D721Med (cell line): ENCODE data around the gene DDX47.
"Not testable (repeated sequence)": the region's sequence is repeated elsewhere in the genome, so short reads cannot be mapped to it uniquely, and the experiment has no call there.

Experiments
- DNase-seq: peaks from one replicate; pipeline ENCODE4 v3.0.0; 2011; ENCODE audit warnings: low spot score; ENCODE audit not compliant: insufficient read length
- FAIRE-seq: peaks from 2 replicates; lab custom pipeline; 2011; peaks lifted over from hg19 to GRCh38; lab: Jason Lieb, UNC
- CTCF ChIP-seq: IDR thresholded peaks from 2 replicates; pipeline ENCODE4 v1.5.1; 2012; ENCODE audit warnings: mild to moderate bottlenecking, control low read depth; ENCODE audit not compliant: insufficient read depth; ENCODE audit errors: missing control alignments

DDX47 gene

GRCh38 chr12:12837025-12837812, 24.1 kb downstream of the DDX47 start:
- FAIRE-seq (no peak), DNase-seq (peak; percentile 39)
- TF ChIP-seq CTCF: peak; percentile 56

GRCh38 chr12:12837813-12838153, 24.6 kb downstream of the DDX47 start:
- no peak for FAIRE-seq
- TF ChIP-seq CTCF: no peak
- DNase-seq: no peak

- no peak for DNase-seq
- TF ChIP-seq CTCF: no peak
- no peak for FAIRE-seq
Measured at GRCh38 chr12:12839003-12839395, 25.9 kb downstream of the DDX47 start.

DNA sequence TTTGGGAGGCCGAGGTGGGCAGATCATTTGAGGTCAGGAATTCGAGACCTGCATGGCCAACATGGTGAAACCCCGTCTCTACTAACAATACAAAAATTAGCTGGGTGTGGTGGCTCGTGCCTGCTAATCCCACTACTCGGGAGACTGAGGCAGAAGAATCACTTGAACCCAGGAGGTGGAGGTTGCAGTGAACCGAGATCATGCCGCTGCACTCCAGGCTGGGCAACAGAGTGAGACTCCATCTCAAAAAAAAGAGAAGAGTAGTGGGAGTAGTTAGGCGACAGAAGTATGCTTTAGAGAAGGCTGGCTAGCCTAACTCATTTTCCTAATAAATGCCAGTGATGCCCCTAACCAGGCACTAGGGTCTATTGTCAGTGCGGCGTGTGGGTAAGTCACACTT, 26.3 kb downstream of the DDX47 start:
- not testable (repeated sequence) for DNase-seq, FAIRE-seq

- DNase-seq: no peak
- FAIRE-seq: no peak
- TF ChIP-seq CTCF: no peak
Measured at GRCh38 chr12:12839873-12840579, 26.9 kb downstream of the DDX47 start.

DNA sequence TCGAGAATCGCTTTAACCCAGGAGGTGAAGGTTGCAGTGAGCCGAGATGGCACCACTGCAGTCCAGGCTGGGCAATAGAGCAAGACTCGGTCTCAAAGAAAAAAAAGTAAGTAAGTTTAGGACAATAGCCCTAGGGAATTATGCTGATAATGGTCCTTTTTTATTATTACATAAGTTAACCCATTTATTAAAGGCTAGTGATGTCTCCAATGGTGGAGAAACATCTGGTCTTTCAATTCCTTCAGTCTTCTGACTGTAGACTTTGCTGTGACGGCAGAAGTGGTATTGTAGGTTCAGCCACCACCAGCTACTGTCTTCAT, 27.4 kb downstream of the DDX47 start:
- no peak for TF ChIP-seq CTCF
- DNase-seq: no peak
- no peak for FAIRE-seq

GRCh38 chr12:12841428-12841827, 28.3 kb downstream of the DDX47 start:
- FAIRE-seq, DNase-seq: not testable (repeated sequence)

DNA sequence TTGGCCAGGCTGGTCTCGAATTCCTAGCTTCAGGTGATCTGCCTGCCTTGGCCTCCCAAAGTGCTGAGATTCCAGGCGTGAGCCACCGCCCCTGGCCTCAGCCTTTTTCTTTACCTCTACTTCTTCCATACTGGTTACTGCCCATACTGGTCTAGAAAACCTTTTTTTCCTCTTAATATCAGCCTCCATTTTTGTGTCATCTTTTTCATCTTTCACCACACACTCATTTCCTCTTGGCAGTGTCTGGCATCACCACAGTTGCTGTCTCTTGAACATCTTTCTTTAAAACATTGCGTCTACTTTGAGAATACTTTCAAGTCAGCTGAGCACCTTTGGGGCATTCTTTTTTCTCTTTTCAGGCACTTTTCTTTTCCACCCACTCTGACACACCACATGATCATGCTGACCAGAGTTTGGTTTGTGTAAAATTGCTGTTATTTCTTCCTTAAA, 32.7 kb downstream of the DDX47 start:
- no peak for FAIRE-seq
- TF ChIP-seq CTCF: no peak
- no peak for DNase-seq

- not testable (repeated sequence) for FAIRE-seq, DNase-seq
Measured at GRCh38 chr12:12846780-12847179, 33.6 kb downstream of the DDX47 start.
